Hippocampal formation (tissue), 2 donors: ENCODE data around the gene C1orf232.

Experiments used
- DNase-seq, 2 donors: peaks; one replicate each; lab custom pipeline; 2025; lab: John Stamatoyannopoulos, UW

The C1orf232 gene

DNA sequence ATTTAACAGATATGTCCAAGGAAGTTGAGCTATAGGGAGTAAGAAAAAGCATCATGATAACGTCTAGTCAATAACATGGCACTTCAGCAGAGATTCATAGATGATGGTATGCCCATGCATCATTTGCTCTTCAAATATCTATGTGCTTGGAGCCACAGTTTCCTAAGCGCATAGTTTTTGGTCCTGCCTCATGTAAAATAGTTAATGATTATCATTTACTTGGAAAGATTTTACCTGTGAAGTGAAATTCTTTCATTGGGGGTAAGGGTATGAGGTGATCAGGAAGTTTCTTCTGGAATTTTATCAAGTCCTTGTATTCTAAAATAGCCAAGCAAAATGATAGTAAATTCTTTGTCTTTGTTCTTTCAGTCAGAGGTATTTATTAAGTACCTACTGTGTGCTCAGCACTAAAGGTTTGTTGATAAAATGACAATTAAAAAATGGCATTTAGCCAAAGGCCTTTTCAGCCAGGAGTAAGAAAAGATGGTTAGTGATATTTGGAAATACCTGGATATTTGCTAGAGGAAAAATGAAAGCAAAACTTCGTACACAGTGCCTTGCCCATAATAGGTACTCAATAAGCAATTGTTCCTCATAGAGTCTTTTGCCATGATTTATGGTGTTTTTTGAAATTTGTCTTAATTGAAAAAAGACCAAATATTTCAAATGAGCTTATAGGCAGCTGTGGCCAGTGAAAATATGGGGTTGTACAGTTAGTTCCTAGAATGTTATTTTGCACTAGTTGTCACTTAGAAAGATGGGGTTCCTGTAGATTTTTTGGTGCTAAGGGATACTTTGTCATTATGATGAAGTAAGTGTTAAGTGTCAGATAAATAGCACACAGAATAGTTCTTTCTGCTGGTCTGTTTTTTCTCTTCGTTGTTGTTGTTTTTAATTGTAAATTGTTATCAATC, 44.1 kb downstream of the C1orf232 start:
- no peak for DNase-seq

DNA sequence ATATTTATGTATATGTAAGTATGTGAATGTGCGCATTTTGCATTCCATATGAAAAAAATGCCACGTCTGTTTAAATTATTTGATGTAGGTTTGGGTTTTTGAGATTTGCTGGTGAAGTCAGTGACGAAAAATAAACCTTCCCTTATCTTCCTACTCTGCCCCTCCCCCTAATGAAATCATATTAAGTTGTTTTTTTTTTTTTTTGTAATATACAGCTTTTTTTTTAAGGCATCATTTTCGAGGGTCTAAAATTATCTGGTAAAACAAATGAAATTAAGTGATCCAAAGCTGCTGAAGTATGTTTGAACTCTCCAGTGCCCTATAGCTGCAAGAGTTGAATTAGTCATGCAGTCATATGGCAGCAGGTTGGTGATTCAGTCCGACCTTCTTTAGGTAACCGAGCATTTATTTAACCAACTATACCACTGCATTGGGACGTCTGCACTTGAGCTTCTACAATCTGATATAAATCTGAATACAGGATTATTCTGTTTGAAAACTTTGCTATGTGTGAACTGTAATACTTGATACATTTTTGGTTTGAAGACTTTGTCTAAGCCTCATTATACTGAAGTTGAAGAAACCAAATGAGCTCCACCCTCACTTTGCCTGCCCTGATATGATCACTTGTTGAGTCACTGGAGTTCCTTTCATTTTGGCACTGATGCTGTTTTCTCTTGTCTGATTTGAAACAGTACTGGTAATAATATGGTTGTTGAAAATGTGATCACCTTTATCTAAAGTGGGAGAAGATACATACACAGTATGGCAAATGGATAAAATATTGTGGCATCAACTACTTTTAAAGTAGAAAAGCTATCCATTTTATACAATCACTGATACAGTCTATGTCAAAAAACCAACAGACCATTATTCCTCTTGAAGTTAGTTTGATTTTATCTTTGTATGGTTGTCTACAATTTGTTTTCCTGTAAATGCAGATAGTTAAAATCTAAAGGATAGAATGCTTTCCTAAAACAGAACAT, 45.5 kb downstream of the C1orf232 start:
- DNase-seq: no peak

DNA sequence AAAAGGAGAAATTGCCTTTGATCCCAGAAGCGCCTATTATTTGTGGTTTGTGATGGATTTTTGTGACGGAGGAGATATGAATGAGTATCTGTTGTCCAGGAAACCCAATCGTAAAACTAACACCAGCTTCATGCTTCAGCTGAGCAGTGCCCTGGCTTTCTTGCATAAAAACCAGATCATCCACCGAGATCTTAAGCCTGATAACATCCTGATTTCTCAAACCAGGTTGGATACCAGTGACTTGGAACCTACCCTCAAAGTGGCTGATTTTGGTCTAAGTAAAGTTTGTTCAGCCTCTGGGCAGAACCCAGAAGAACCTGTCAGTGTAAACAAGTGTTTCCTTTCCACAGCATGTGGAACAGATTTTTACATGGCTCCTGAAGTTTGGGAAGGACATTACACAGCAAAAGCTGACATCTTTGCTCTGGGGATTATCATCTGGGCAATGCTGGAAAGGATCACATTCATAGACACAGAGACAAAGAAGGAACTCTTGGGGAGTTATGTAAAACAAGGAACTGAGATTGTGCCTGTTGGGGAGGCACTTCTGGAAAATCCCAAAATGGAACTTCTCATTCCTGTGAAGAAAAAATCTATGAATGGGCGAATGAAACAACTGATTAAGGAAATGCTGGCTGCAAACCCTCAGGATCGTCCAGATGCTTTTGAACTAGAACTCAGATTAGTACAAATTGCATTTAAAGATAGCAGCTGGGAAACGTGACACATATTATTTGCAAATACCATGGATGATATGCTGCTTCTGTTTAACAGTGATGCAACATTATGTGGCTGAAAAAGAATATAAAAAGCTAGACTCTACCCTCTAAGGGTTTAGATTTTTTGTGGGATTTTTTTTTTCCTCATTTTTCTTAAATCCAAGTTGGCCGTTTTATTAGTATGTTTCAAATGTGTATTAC, 46.6 kb downstream of the C1orf232 start:
- DNase-seq: no peak

DNA sequence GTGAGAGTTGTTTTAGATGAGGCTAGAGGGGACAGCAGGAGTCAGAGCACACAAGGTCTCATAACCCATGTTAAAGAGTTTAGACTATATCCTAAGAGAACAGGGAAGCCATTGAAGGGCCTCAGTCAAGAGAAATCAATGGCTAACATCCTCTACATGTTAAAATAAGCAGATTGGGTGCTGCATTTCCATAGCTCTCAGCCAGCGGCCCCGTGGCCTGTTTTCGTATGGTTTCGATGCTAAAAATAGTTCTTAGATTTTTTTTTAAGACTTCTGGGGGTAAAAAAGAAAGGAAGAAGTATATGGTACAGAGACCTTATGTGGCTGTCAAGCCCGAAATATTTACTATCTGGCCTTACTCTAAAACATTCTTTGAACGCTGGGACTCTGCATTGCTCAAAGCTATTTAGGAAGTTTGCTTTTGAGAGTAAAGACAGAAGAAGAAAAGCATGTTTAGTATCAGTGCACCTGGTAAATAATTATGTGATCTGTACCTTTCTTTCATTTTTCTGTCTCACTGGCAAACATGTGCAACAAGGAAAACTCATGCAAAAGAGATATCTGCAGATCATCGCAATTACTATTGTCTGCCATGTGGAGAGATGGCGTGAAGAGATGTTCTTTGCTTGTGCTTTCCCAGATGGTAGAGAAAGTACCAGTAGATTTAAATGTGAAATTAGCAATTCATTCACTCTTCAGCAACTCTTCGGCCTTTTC, 48.7 kb downstream of the C1orf232 start:
- no peak for DNase-seq

DNA sequence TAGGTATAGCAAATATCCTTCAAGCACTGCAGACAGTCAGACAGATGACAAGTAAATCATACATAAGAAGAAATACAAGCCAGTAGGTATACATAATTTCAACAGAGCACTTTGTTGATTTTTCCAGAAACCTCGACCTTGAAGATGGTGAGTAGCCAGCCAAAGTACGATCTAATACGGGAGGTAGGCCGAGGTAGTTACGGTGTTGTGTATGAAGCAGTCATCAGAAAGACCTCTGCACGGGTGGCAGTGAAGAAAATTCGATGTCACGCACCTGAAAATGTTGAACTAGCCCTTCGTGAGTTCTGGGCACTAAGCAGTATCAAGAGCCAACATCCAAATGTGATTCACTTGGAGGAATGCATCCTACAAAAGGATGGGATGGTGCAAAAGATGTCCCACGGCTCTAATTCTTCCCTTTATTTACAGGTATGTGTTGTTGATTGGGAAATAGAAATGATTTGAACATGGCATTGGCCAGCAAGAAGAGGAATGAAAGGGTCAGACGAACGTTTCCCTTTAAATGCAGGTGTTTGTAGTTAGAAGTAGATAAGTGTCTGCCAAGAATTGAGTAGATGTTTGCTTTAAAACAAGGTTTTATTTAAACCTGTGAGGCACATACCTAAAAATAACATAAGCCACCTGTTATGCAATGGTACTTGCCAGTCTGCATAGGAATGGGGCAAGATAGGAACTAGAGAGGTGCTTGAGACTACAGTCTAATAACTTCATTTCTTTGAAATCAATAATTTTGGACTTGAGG, 54.4 kb downstream of the C1orf232 start:
- no peak for DNase-seq
